Activated CD4-positive, alpha-beta T cell treated with anti-CD3 and anti-CD28 coated beads for 36 hours (primary cell): Measurements from ENCODE around the gene CSTF2T. TPM values are rescaled to one million over a fixed set of nuclear protein-coding genes. Genes with fewer than 3 reads are reported as not detected.

ENCODE experiments used
- ATAC-seq: fragments of 200-7000 bp; cut with Tn5 transposase; one replicate; pipeline ENCODE4 v1.10.0; 2021; ENCODE audit warnings: mild to moderate bottlenecking, moderate library complexity
- CTCF ChIA-PET: fragments of 350-600 bp; sonication (Branson Sonifier 250); formaldehyde crosslinking; loops from one replicate; lab custom pipeline; 2021; ENCODE audit warnings: antibody characterized with exemption; lab: Charles Lee
- POLR2A ChIA-PET: fragments of 350-600 bp; sonication (Branson Sonifier 250); formaldehyde crosslinking; loops from one replicate; lab custom pipeline; 2021; ENCODE audit warnings: antibody characterized with exemption, inconsistent platforms; lab: Charles Lee
- DNase-seq: peaks from one replicate; pipeline ENCODE4 v3.0.0-alpha.2; 2020
- H3K27ac Mint-ChIP-seq: one replicate; pipeline ENCODE4 v1.8.0; 2021; ENCODE audit warnings: mixed read lengths
- H3K27me3 Mint-ChIP-seq: one replicate; pipeline ENCODE4 v1.8.0; 2021; ENCODE audit warnings: mixed read lengths
- H3K36me3 Mint-ChIP-seq: one replicate; pipeline ENCODE4 v1.8.0; 2021; ENCODE audit warnings: low read depth, mixed read lengths
- H3K4me1 Mint-ChIP-seq: one replicate; pipeline ENCODE4 v1.8.0; 2021; ENCODE audit warnings: mixed read lengths
- H3K4me3 Mint-ChIP-seq: one replicate; pipeline ENCODE4 v1.8.0; 2021; ENCODE audit warnings: mild to moderate bottlenecking, moderate library complexity, mixed read lengths
- H3K9me3 Mint-ChIP-seq: one replicate; pipeline ENCODE4 v1.8.0; 2021; ENCODE audit warnings: low read depth, mixed read lengths
- intact Hi-C, 2 experiments: fragments of 100-400 bp; cut with DNase I in 1 of 2; cut with micrococcal nuclease in 1 of 2; formaldehyde crosslinking; loops; one replicate each; pipeline versions ENCODE4 v1.14.2 to v1.15.1; 2022 to 2024; cut with DNase I, micrococcal nuclease
- total RNA-seq, 2 experiments: library from RNA; stranded (reverse); gene quantifications; one replicate each; pipeline ENCODE4 v1.2.3, GENCODE V29; 2021

CSTF2T gene
- total RNA-seq, 2 experiments from 2014 or later = 24.5 to 27.6 TPM

DNA sequence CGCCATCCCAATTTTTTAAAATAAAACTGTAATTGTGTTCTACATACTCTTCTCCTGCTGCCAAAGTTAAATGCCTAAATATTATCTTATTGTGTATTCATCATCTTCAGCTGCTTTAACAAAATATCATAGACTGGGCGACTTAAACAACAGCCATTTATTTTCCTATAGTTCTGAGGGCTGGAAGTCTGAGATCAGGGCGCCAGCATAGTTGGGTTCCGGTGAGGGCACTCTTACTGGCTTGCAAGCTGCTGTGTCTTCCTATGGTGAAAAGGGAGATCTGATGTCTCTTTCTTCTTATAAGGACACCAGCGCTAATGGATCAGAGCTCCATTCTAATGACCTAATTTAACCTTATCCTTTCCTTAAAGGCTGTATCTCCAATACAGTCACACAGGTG, 30.4 kb downstream of the CSTF2T start:
- CTCF ChIA-PET = no interaction called here
- DNase-seq = no peak
- Mint-ChIP-seq H3K4me3 (no peak overlapping the region), H3K27me3 (peaks cover 5% of the 10 kb centered on the region), H3K36me3 (no peaks in the 10 kb centered on the region), H3K4me1 (no peaks in the 10 kb centered on the region), H3K27ac (no peak overlapping the region), H3K9me3 (peaks cover 3% of the 10 kb centered on the region)
- intact Hi-C loops = no loop called here
- POLR2A ChIA-PET = no interaction called here
- no peak for ATAC-seq

DNA sequence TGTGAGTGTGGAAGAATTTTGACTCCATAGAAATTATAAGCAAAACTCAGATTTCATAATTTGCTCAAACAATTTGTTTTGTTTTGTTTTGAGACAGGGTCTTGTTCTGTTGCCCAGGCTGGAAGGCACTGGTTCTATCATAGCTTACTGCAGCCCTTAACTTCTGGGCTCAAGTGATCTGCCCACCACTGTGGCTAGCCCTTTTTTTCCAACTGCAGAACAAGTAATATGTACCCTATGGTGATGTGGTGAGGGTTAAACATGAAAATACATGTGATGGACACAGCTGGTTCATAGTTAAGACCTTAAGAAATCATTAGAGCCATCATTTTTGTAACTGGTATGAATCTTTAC, 31.1 kb downstream of the CSTF2T start:
- CTCF ChIA-PET = interaction anchor here (2.1 kb wide), 1 partner anchor 10 kb away, joined by 6 read pairs; no protein-coding TSS in a partner anchor

DNA sequence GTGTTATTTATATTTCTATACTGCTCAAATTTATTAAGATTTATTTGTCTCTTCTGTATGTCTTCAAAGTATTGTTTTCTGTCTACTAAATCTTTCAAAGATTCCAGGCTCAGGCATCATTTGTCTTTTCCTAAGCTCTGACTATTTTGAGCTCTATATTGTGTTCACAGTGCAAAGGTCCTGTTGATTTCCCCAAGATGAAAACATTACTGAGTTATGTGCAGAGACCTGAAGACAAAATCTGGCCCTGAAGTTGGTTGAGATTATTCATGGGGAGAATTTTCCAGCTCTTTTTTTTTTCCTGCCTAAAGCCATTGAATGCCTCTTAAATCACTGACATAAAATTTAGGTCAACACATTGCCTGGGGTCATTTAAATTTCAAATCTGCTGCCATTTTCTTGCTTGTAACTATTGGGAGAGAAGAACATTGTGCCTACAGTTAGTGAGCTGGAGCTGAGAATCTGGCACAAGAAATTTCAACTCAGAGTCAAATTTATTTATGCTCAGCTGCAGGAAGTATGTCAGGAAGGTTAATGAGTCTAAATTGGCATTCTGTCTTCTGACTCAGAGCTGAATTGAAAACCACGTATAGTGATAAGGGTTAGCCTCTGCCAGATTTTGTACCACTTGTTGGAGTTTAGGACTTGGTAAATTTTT, 31.6 kb downstream of the CSTF2T start:
- peaks cover 3% of the 10 kb centered on the region for H3K9me3 Mint-ChIP-seq
- H3K27me3 Mint-ChIP-seq = peaks cover 2% of the 10 kb centered on the region
- ChIA-PET POLR2A (no interaction called here), CTCF (interaction anchor here (2.1 kb wide), 1 partner anchor 10 kb away, joined by 6 read pairs; no protein-coding TSS in a partner anchor)
- intact Hi-C loops = no loop called here
- no peak overlapping the region for H3K27ac Mint-ChIP-seq
- ATAC-seq (no peak), DNase-seq (no peak)
- H3K4me3 Mint-ChIP-seq = no peak overlapping the region
- no peaks in the 10 kb centered on the region for H3K36me3 Mint-ChIP-seq
- no peaks in the 10 kb centered on the region for H3K4me1 Mint-ChIP-seq

More for the DNA sequence above, 31.1 kb downstream of the CSTF2T start:
- Mint-ChIP-seq H3K9me3 (peaks cover 3% of the 10 kb centered on the region), H3K4me1 (no peaks in the 10 kb centered on the region), H3K4me3 (no peak overlapping the region), H3K27me3 (peaks cover 5% of the 10 kb centered on the region), H3K36me3 (no peaks in the 10 kb centered on the region), H3K27ac (no peak overlapping the region)
- DNase-seq (no peak), ATAC-seq (no peak)
- intact Hi-C loops = no loop called here
- POLR2A ChIA-PET = no interaction called here

DNA sequence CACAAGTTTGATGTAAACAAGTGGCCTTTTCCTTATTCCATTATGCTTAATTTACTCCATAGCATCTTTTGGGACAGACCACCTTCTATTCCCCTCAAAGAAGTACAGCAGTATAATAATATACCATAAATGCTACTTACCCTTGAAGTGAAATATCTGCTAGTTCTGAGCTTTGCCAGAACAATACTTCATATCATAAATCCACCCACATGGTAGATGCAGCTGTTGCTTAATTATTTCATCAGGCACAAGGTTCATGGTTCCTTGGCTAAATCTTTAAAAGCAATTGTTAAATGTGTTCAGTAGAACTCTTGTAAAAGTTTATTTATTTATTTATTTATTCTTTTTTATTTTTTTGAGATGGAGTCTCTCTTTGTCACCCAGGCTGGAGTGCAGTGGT, 32.9 kb downstream of the CSTF2T start:
- CTCF ChIA-PET = no interaction called here
- no peak overlapping the region for H3K27ac Mint-ChIP-seq
- H3K36me3 Mint-ChIP-seq = no peaks in the 10 kb centered on the region

DNA sequence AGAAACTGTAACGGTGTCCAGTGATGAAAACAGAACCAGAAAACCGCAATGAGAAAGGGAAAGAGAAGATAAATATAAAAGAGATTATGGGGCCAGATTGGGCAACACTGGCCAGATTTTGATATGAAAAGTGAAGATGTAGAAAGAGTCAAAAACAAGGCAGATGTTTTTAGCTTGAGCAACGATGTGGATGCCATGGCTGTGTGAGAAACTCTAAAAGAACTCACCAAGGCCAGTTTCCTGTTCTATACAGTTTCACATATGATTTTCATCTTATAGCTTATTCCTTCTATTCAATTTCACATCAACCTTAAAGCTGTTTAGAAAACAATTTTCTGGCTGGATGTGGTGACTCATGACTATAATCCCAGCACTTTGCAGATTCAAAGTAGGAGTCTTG, 36.3 kb downstream of the CSTF2T start:
- Mint-ChIP-seq H3K4me1 (no peaks in the 10 kb centered on the region), H3K36me3 (no peaks in the 10 kb centered on the region), H3K4me3 (no peak overlapping the region), H3K27ac (no peak overlapping the region), H3K9me3 (no peaks in the 10 kb centered on the region), H3K27me3 (peaks cover 2% of the 10 kb centered on the region)
- ATAC-seq (no peak), DNase-seq (no peak)
- ChIA-PET CTCF (no interaction called here), POLR2A (no interaction called here)
- intact Hi-C loops = no loop called here

More for the DNA sequence above, 32.9 kb downstream of the CSTF2T start:
- DNase-seq (no peak), ATAC-seq (no peak)
- H3K4me3 Mint-ChIP-seq = no peak overlapping the region
- no peaks in the 10 kb centered on the region for H3K4me1 Mint-ChIP-seq
- intact Hi-C loops = no loop called here
- no peaks in the 10 kb centered on the region for H3K9me3 Mint-ChIP-seq
- POLR2A ChIA-PET = no interaction called here
- H3K27me3 Mint-ChIP-seq = no peaks in the 10 kb centered on the region

DNA sequence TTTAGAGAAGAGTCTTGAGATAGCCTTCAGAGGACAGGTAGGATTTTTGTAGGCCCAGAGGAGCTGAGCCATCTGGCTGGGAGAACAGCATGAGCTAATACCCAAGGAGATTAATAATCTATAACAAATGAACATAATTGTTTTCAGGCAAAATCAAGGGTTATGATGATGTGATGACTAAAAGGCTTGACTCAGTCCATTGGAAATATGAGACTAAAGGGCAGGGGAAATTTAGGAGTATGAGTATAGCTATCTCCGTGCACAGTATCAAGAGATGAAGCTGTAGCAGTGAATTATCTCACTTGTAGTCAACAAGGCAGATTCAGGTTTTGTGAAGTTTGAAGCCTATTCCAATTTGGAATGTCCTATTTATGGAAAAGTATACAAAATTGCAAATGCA, 40.1 kb downstream of the CSTF2T start:
- Mint-ChIP-seq H3K36me3 (no peaks in the 10 kb centered on the region), H3K27ac (no peak overlapping the region), H3K27me3 (peaks cover 5% of the 10 kb centered on the region), H3K4me1 (no peaks in the 10 kb centered on the region), H3K9me3 (no peaks in the 10 kb centered on the region), H3K4me3 (no peak overlapping the region)
- intact Hi-C loops = loop anchor here in 1 of 2 experiments (10.0 kb wide), 1 partner anchor 65 kb away; no protein-coding TSS in a partner anchor
- DNase-seq (no peak), ATAC-seq (no peak)
- CTCF ChIA-PET = no interaction called here
- POLR2A ChIA-PET = no interaction called here

DNA sequence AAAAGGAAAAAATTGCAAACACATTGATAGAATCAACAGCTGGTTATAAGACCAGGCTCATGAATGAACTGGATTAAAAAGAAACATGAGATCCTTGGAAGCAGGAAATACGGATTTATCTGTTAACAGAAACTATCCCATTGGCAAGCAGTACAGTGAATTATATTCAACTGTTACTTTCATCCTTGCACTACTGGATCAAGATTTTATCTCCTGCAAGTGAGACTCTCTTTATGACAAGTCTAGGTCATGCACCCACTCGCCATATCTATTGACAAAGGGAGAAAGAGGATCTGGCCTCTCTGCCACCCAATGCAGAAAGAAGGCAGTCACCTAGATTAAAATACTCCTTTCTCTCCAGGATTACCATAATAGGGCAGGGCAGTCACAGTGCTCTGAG, 41.4 kb downstream of the CSTF2T start:
- Mint-ChIP-seq H3K27ac (no peak overlapping the region), H3K9me3 (no peaks in the 10 kb centered on the region), H3K4me1 (no peaks in the 10 kb centered on the region), H3K36me3 (no peaks in the 10 kb centered on the region), H3K4me3 (no peak overlapping the region), H3K27me3 (peaks cover 7% of the 10 kb centered on the region)
- ChIA-PET CTCF (no interaction called here), POLR2A (no interaction called here)
- ATAC-seq (no peak), DNase-seq (no peak)
- intact Hi-C loops = loop anchor here in 1 of 2 experiments (10.0 kb wide), 1 partner anchor 63 kb away; no protein-coding TSS in a partner anchor

DNA sequence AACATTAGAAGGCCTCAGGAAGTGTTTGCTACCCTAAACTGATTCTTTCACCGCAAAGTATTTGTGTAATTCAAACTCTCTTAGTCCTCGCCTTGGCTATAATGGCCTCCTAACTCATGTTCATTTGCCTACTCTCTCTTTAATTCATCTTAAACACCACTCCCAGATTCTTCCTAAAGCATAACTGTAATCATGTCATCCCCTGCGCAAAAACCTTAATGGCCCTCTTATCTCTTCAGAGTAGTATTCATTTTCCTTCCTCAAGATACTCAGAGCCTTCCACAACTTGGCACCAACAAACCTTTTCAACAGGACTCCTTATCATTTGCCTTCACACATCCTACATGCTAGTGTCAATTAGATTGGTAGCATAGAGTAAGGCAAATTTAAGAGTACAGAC, 42.9 kb downstream of the CSTF2T start:
- Mint-ChIP-seq H3K9me3 (no peaks in the 10 kb centered on the region), H3K4me3 (no peak overlapping the region), H3K27me3 (peaks cover 7% of the 10 kb centered on the region), H3K36me3 (no peaks in the 10 kb centered on the region), H3K4me1 (no peaks in the 10 kb centered on the region), H3K27ac (no peak overlapping the region)
- ChIA-PET CTCF (no interaction called here), POLR2A (no interaction called here)
- intact Hi-C loops = loop anchor here in 1 of 2 experiments (10.0 kb wide), 1 partner anchor 62 kb away; no protein-coding TSS in a partner anchor
- ATAC-seq (no peak), DNase-seq (no peak)

DNA sequence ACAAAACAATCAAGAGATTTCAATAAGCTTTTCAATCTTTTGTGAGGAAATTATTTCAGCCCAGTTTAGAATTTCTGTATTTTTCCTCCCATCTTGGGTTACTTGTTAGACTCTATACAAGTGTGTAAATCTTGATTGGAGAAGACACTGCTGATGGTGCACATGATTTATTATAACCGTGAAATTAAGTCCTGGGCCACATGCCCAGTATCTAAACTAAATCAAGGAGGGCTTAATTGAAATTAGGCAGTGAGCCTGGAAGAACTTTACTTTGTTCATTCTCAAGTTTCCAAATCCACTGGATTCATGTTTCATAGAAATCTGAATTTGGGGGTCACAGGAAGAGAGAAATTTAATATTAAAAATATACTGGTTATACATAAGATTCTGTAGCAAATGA, 44.5 kb downstream of the CSTF2T start:
- H3K4me3 Mint-ChIP-seq = no peak overlapping the region
- ATAC-seq (no peak), DNase-seq (no peak)
- H3K27ac Mint-ChIP-seq = no peak overlapping the region
- no peaks in the 10 kb centered on the region for H3K36me3 Mint-ChIP-seq
- H3K9me3 Mint-ChIP-seq = no peaks in the 10 kb centered on the region
- POLR2A ChIA-PET = no interaction called here
- H3K4me1 Mint-ChIP-seq = no peaks in the 10 kb centered on the region
- peaks cover 7% of the 10 kb centered on the region for H3K27me3 Mint-ChIP-seq
- CTCF ChIA-PET = no interaction called here
- intact Hi-C loops = loop anchor here in 1 of 2 experiments (10.0 kb wide), 1 partner anchor 60 kb away; no protein-coding TSS in a partner anchor

DNA sequence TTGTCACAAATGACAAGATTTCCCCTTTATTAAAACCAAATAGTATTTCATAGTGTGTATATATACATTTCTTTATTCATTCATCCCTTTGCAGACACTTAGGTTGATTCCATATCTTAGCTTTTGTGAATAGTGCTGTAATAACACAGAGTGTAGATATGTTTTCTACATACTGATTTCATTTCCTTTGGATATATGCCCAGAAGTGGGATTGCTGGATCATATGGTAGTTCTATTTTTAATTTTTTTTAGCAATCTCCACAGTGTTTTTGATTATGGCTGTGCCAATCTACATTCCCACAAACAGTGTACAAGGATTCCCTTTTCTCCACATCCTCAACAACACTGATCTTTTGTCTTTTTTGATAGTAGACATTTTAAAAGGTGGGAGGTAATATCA, 46.4 kb downstream of the CSTF2T start:
- intact Hi-C loops = loop anchor here in 1 of 2 experiments (10.0 kb wide), 1 partner anchor 58 kb away; no protein-coding TSS in a partner anchor
- ChIA-PET POLR2A (no interaction called here), CTCF (no interaction called here)
- Mint-ChIP-seq H3K4me1 (no peaks in the 10 kb centered on the region), H3K9me3 (no peaks in the 10 kb centered on the region), H3K4me3 (no peak overlapping the region), H3K27ac (no peak overlapping the region), H3K36me3 (no peaks in the 10 kb centered on the region), H3K27me3 (peaks cover 5% of the 10 kb centered on the region)
- ATAC-seq (no peak), DNase-seq (no peak)

DNA sequence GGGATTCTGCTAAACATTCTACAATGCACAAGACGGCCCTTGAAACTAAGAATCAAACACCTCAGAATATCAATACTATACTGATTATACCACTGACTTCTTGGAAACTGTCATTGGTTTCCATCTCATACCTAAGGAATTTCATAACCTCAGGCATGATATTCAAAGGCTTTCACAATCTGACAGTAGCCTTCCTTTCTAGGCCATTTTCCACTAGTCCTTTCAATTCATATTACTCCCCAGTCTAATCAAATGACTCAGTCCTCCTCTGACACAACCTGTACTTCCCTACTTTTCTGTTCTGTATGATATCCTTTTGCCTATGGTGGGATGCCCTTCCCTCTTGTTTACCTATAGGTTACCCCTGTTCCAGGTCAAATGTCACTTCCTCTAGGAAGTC, 48.3 kb downstream of the CSTF2T start:
- Mint-ChIP-seq H3K4me3 (no peak overlapping the region), H3K4me1 (no peaks in the 10 kb centered on the region), H3K9me3 (no peaks in the 10 kb centered on the region), H3K27ac (no peak overlapping the region), H3K27me3 (peaks cover 2% of the 10 kb centered on the region), H3K36me3 (no peaks in the 10 kb centered on the region)
- ChIA-PET POLR2A (no interaction called here), CTCF (no interaction called here)
- intact Hi-C loops = loop anchor here in 1 of 2 experiments (10.0 kb wide), 1 partner anchor 56 kb away; no protein-coding TSS in a partner anchor
- ATAC-seq = no peak
- DNase-seq = no peak

DNA sequence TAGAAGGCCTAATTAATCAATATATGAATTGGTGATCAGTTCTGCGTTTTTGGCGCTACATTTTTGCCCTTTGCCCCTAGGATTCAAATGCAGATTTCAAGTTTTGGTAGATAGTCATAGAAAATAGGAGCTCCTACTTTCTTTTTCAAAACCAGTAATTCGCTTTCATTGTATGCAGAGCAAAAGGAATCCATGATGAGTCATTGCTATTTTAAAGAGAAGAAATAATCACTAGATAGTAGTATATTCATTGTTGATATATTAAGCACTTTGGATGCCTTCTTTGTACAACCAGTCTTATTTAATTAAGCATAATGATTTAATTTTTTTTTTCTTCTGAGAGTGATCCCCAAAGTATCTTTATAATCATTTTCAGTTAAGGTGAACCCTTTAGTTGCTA, 50.3 kb downstream of the CSTF2T start:
- Mint-ChIP-seq H3K27ac (no peak overlapping the region), H3K4me1 (no peaks in the 10 kb centered on the region), H3K27me3 (peaks cover 2% of the 10 kb centered on the region), H3K4me3 (no peak overlapping the region), H3K9me3 (no peaks in the 10 kb centered on the region), H3K36me3 (no peaks in the 10 kb centered on the region)
- ATAC-seq = no peak
- ChIA-PET CTCF (no interaction called here), POLR2A (no interaction called here)
- DNase-seq = no peak
- intact Hi-C loops = no loop called here
